22Rv1 (cell line): ENCODE measurements around the gene ASB16.

Experiments
- ZFX ChIP-seq: fragments of 450-650 bp; IDR thresholded peaks from 2 replicates; pipeline ENCODE4 v1.6.1; 2017; ENCODE audit warnings: antibody characterized with exemption, borderline replicate concordance
- TF ChIP-seq, protein P1 (sequence below): fragments of 450-650 bp; IDR thresholded peaks from 2 replicates; pipeline ENCODE4 v1.5.1; 2017; ENCODE audit warnings: mild to moderate bottlenecking

DNA sequence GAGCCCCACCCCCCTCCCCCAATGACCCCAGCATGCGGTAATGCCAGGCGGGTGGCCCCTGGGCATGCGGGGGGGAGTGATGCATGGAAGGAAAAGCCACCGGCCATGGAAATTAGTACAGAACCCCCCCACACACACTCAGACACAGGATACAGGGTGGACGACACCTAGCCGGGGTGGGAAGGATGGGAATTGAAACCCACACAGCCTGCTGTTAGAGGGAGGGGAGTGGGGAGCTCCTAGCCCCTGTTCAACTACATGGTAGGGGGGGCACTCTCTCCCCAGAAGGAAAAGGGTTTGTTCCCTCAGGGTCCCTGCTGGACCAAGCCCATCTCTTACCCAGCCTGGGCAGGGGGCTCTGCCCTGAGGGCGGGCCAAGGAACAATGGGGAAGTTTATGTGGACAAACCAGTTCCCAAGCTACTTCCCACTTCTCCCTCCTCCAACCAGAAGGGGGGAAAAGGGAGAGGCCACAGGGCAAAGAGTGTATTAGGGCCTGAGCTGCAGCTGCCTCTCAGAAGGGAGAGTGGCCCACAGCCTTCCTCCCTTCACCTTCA lies 21.5 kb downstream of the ASB16 start:
- TF ChIP-seq, protein P1, sequence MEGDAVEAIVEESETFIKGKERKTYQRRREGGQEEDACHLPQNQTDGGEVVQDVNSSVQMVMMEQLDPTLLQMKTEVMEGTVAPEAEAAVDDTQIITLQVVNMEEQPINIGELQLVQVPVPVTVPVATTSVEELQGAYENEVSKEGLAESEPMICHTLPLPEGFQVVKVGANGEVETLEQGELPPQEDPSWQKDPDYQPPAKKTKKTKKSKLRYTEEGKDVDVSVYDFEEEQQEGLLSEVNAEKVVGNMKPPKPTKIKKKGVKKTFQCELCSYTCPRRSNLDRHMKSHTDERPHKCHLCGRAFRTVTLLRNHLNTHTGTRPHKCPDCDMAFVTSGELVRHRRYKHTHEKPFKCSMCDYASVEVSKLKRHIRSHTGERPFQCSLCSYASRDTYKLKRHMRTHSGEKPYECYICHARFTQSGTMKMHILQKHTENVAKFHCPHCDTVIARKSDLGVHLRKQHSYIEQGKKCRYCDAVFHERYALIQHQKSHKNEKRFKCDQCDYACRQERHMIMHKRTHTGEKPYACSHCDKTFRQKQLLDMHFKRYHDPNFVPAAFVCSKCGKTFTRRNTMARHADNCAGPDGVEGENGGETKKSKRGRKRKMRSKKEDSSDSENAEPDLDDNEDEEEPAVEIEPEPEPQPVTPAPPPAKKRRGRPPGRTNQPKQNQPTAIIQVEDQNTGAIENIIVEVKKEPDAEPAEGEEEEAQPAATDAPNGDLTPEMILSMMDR, result no peak
- no peak for TF ChIP-seq ZFX
